Measurements from ENCODE around the gene RAB30. TPM values are rescaled to one million over a fixed set of nuclear protein-coding genes. Genes with fewer than 3 reads are reported as not detected.

RAB30 gene
- polyA plus RNA-seq, 1 donor from 2014 or later = 36.4 TPM

DNA sequence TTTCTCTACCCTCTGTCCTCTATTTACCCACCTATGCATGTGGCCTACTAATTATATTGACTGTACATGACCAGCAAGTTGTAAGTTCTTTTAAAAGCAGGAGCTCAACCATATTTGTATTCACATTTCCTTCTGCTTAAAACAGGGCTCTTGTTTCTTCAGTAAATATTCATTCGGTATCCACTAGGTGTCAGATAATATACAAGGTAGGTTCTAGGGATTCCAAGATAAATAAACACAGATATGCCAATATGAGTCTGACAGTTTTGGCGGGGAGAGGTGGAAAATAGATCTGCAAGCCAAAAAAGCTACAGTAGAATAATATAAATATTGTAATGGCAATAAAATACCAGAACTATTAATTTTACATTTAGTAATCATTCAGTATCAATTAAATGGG, 15.3 kb upstream of the RAB30 start:
- no peaks in the 10 kb centered on the region for H3K9me2 ChIP-seq (ENCODE audit: insufficient read depth, low read length)
- no peaks in the 10 kb centered on the region for H3K36me3 ChIP-seq (ENCODE audit: insufficient read depth, low read length)
- H3K9ac ChIP-seq (ENCODE audit: low read length) = no peak overlapping the region
- H3K79me2 ChIP-seq (replicated peaks; ENCODE audit: insufficient read depth, low read length) = no peaks in the 10 kb centered on the region
- H2AFZ ChIP-seq (ENCODE audit: low read depth, low read length) = no peak overlapping the region
- no peak overlapping the region for H3K4me2 ChIP-seq (ENCODE audit: low read length)
- no peaks in the 10 kb centered on the region for H3K9me3 ChIP-seq (ENCODE audit: low read length)
- TF ChIP-seq, protein P1, sequence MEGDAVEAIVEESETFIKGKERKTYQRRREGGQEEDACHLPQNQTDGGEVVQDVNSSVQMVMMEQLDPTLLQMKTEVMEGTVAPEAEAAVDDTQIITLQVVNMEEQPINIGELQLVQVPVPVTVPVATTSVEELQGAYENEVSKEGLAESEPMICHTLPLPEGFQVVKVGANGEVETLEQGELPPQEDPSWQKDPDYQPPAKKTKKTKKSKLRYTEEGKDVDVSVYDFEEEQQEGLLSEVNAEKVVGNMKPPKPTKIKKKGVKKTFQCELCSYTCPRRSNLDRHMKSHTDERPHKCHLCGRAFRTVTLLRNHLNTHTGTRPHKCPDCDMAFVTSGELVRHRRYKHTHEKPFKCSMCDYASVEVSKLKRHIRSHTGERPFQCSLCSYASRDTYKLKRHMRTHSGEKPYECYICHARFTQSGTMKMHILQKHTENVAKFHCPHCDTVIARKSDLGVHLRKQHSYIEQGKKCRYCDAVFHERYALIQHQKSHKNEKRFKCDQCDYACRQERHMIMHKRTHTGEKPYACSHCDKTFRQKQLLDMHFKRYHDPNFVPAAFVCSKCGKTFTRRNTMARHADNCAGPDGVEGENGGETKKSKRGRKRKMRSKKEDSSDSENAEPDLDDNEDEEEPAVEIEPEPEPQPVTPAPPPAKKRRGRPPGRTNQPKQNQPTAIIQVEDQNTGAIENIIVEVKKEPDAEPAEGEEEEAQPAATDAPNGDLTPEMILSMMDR (IDR thresholded peaks at IDR 0.05; ENCODE audit: poor library complexity, severe bottlenecking) = peak; percentile 57
- TF ChIP-seq EP300 (conservative IDR thresholded peaks at IDR 0.05; ENCODE audit: poor library complexity, severe bottlenecking) (no peak), SMC3 (conservative IDR thresholded peaks at IDR 0.05; ENCODE audit: poor library complexity) (peak; percentile 33), RAD21 (conservative IDR thresholded peaks at IDR 0.05) (peak; percentile 49)
- H4K20me1 ChIP-seq (ENCODE audit: insufficient read depth) = no peaks in the 10 kb centered on the region
- no peaks in the 10 kb centered on the region for H3K27me3 ChIP-seq (ENCODE audit: insufficient read depth, low read depth, low read length)
- no peak overlapping the region for H3K4me3 ChIP-seq (ENCODE audit: low read length)
- no peak overlapping the region for H3K27ac ChIP-seq (ENCODE audit: low read length)
- H3F3A ChIP-seq (ENCODE audit: insufficient read depth, low read length, poor library complexity, severe bottlenecking) = no peaks in the 10 kb centered on the region

DNA sequence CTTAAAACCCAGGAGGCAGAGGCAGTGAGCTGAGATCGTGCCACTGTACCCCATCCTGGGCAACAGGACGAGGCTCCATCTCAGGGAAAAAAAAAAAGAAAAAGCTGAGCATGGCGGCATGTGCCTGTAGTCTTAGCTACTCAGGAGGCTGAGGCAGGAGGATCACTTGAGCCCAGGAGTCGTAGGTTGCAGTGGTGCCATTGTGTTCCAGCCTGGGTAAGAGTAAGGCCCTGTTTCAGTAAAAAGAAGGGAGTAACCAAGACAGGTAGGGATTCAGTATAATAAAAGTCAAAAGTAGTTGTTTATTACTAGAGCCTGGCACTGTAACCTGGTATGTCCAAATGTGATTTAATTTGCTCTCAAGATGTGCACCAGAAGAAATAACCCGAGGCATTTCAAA, 8.1 kb upstream of the RAB30 start:
- H3K79me2 ChIP-seq (replicated peaks; ENCODE audit: insufficient read depth, low read length) = no peaks in the 10 kb centered on the region
- no peak overlapping the region for H3K9ac ChIP-seq (ENCODE audit: low read length)
- no peak overlapping the region for H3K27ac ChIP-seq (ENCODE audit: low read length)
- no peaks in the 10 kb centered on the region for H3K36me3 ChIP-seq (ENCODE audit: insufficient read depth, low read length)
- H2AFZ ChIP-seq (ENCODE audit: low read depth, low read length) = no peak overlapping the region
- H3K9me2 ChIP-seq (ENCODE audit: insufficient read depth, low read length) = no peaks in the 10 kb centered on the region
- H3K4me2 ChIP-seq (ENCODE audit: low read length) = no peak overlapping the region
- no peaks in the 10 kb centered on the region for H4K20me1 ChIP-seq (ENCODE audit: insufficient read depth)
- H3K27me3 ChIP-seq (ENCODE audit: insufficient read depth, low read depth, low read length) = no peaks in the 10 kb centered on the region
- no peaks in the 10 kb centered on the region for H3K9me3 ChIP-seq (ENCODE audit: low read length)
- H3F3A ChIP-seq (ENCODE audit: insufficient read depth, low read length, poor library complexity, severe bottlenecking) = no peaks in the 10 kb centered on the region
- TF ChIP-seq RAD21 (conservative IDR thresholded peaks at IDR 0.05) (no peak), POLR2AphosphoS5 (IDR thresholded peaks at IDR 0.05) (no peak), EZH2 (IDR thresholded peaks at IDR 0.05; ENCODE audit: borderline replicate concordance, insufficient read depth, low read length, poor library complexity, severe bottlenecking) (no peak), SMC3 (conservative IDR thresholded peaks at IDR 0.05; ENCODE audit: poor library complexity) (no peak), MXI1 (conservative IDR thresholded peaks at IDR 0.05; ENCODE audit: poor library complexity, severe bottlenecking) (no peak), TAF1 (IDR thresholded peaks at IDR 0.05; ENCODE audit: low read depth) (no peak), EP300 (conservative IDR thresholded peaks at IDR 0.05; ENCODE audit: poor library complexity, severe bottlenecking) (no peak)
- TF ChIP-seq, protein P2, sequence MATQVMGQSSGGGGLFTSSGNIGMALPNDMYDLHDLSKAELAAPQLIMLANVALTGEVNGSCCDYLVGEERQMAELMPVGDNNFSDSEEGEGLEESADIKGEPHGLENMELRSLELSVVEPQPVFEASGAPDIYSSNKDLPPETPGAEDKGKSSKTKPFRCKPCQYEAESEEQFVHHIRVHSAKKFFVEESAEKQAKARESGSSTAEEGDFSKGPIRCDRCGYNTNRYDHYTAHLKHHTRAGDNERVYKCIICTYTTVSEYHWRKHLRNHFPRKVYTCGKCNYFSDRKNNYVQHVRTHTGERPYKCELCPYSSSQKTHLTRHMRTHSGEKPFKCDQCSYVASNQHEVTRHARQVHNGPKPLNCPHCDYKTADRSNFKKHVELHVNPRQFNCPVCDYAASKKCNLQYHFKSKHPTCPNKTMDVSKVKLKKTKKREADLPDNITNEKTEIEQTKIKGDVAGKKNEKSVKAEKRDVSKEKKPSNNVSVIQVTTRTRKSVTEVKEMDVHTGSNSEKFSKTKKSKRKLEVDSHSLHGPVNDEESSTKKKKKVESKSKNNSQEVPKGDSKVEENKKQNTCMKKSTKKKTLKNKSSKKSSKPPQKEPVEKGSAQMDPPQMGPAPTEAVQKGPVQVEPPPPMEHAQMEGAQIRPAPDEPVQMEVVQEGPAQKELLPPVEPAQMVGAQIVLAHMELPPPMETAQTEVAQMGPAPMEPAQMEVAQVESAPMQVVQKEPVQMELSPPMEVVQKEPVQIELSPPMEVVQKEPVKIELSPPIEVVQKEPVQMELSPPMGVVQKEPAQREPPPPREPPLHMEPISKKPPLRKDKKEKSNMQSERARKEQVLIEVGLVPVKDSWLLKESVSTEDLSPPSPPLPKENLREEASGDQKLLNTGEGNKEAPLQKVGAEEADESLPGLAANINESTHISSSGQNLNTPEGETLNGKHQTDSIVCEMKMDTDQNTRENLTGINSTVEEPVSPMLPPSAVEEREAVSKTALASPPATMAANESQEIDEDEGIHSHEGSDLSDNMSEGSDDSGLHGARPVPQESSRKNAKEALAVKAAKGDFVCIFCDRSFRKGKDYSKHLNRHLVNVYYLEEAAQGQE (IDR thresholded peaks at IDR 0.05; ENCODE audit: borderline replicate concordance) = no peak
- TF ChIP-seq, protein P1 (IDR thresholded peaks at IDR 0.05; ENCODE audit: poor library complexity, severe bottlenecking) = no peak
- H3K4me3 ChIP-seq (ENCODE audit: low read length) = no peak overlapping the region
